Activated naive CD4-positive, alpha-beta T cell treated with anti-CD3 and anti-CD28 coated beads, Interleukin-2, amount 50 U/mL, for 24 hours (primary cell): ENCODE data around the gene GALNT15.

Source experiments
- H3K27ac Mint-ChIP-seq: one replicate; pipeline ENCODE4 v1.8.0; 2021; ENCODE audit warnings: mild to moderate bottlenecking, mixed read lengths
- H3K27me3 Mint-ChIP-seq: one replicate; pipeline ENCODE4 v1.8.0; 2021; ENCODE audit warnings: mixed read lengths
- H3K36me3 Mint-ChIP-seq: one replicate; pipeline ENCODE4 v1.8.0; 2021; ENCODE audit warnings: mixed read lengths
- H3K4me1 Mint-ChIP-seq: one replicate; pipeline ENCODE4 v1.8.0; 2021; ENCODE audit warnings: mixed read lengths
- H3K4me3 Mint-ChIP-seq: one replicate; pipeline ENCODE4 v1.8.0; 2021; ENCODE audit warnings: mild to moderate bottlenecking, mixed read lengths
- H3K9me3 Mint-ChIP-seq: one replicate; pipeline ENCODE4 v1.8.0; 2021; ENCODE audit warnings: mixed read lengths

GALNT15 gene

GRCh38 chr3:16190704-16191103 lies 16.2 kb downstream of the GALNT15 start:
- no peaks in the 10 kb centered on the region for H3K27me3 Mint-ChIP-seq
- no peaks in the 10 kb centered on the region for H3K36me3 Mint-ChIP-seq
- no peak overlapping the region for H3K4me3 Mint-ChIP-seq
- no peaks in the 10 kb centered on the region for H3K4me1 Mint-ChIP-seq
- no peaks in the 10 kb centered on the region for H3K9me3 Mint-ChIP-seq
- H3K27ac Mint-ChIP-seq, result no peak overlapping the region

GRCh38 chr3:16191591-16191990 lies 17.1 kb downstream of the GALNT15 start:
- Mint-ChIP-seq H3K9me3 (no peaks in the 10 kb centered on the region), H3K27ac (no peak overlapping the region), H3K4me1 (no peaks in the 10 kb centered on the region), H3K27me3 (no peaks in the 10 kb centered on the region), H3K36me3 (no peaks in the 10 kb centered on the region), H3K4me3 (no peak overlapping the region)

DNA sequence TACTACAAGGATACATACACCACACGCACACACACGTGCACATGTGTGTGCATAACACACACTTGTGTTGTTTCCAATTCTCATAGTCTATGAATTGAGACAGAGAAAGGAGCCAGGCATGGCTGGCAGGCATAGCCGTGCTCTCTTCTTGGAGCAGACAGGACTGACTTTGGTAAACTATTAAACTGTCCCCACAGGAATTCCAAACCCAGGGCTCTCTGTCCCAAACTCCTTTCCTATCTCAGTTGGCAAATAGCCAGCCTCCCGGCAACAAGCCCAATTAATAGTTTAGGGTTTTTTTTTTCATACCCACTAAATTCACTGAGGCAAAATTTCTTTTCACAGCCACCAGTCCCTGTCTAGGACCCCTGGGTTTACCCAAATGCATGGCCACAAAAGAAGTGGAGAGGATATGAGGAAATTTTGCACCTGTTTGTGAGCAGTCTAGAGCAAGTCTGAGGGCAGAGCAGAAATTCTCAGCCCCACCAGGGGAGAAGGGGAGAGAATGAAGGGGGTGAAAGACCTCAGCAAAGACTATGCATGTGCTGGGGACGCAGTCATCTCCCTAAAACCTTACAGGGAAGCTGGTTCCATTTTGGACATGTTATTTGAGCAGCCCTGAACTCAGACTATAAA lies 17.8 kb downstream of the GALNT15 start:
- Mint-ChIP-seq H3K36me3 (no peaks in the 10 kb centered on the region), H3K27ac (no peak overlapping the region), H3K4me3 (no peak overlapping the region), H3K9me3 (no peaks in the 10 kb centered on the region), H3K4me1 (no peaks in the 10 kb centered on the region), H3K27me3 (no peaks in the 10 kb centered on the region)

- H3K27ac Mint-ChIP-seq, result no peak overlapping the region
- no peaks in the 10 kb centered on the region for H3K4me1 Mint-ChIP-seq
- H3K36me3 Mint-ChIP-seq, result no peaks in the 10 kb centered on the region
- no peaks in the 10 kb centered on the region for H3K9me3 Mint-ChIP-seq
- H3K27me3 Mint-ChIP-seq, result peaks cover 4% of the 10 kb centered on the region
- H3K4me3 Mint-ChIP-seq, result no peak overlapping the region
Measured at GRCh38 chr3:16198427-16198826, 23.9 kb downstream of the GALNT15 start.

DNA sequence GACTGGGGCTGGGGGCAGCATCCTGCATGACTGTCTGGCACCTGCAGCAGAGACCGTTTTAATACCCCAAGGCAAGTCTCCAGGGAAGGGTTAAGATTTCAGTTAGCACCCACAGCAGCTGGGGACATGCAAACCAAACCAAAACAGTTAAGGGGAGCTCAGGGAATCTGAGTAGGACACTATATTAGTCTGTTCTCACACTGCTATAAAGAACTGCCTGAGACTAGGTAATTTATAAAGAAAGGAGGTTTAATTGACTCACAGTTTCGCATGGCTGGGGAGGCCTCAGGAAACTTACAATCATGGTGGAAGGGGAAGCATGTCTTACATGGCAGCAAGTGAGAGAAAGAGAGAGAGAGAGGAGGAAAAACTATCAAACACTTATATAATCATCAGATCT lies 25.3 kb downstream of the GALNT15 start:
- no peak overlapping the region for H3K4me3 Mint-ChIP-seq

DNA sequence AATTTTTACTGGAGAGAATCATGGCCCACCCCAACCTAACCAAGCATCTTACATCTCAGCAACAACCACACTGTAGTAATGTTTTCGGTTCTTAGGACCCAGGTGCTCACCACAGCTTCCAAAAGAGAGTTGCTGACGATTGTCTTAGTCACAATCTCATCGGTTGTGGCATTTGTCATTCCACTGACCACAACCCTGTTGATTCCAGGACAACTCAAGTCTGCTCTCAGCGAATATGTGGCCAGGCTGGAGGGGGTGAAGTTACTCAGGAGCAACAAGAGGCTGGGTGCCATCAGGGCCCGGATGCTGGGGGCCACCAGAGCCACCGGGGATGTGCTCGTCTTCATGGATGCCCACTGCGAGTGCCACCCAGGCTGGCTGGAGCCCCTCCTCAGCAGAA lies 25.9 kb downstream of the GALNT15 start:
- no peaks in the 10 kb centered on the region for H3K4me1 Mint-ChIP-seq
- H3K36me3 Mint-ChIP-seq, result no peaks in the 10 kb centered on the region
- H3K27me3 Mint-ChIP-seq, result peaks cover 9% of the 10 kb centered on the region
- no peak overlapping the region for H3K4me3 Mint-ChIP-seq
- H3K27ac Mint-ChIP-seq, result no peak overlapping the region
- H3K9me3 Mint-ChIP-seq, result no peaks in the 10 kb centered on the region

More for the DNA sequence above, 25.3 kb downstream of the GALNT15 start:
- H3K9me3 Mint-ChIP-seq, result no peaks in the 10 kb centered on the region
- H3K27ac Mint-ChIP-seq, result no peak overlapping the region
- H3K4me1 Mint-ChIP-seq, result no peaks in the 10 kb centered on the region
- H3K27me3 Mint-ChIP-seq, result peaks cover 7% of the 10 kb centered on the region
- no peaks in the 10 kb centered on the region for H3K36me3 Mint-ChIP-seq

GRCh38 chr3:16203031-16203430 lies 28.6 kb downstream of the GALNT15 start:
- no peaks in the 10 kb centered on the region for H3K9me3 Mint-ChIP-seq
- peaks cover 9% of the 10 kb centered on the region for H3K27me3 Mint-ChIP-seq
- H3K27ac Mint-ChIP-seq, result no peak overlapping the region
- H3K36me3 Mint-ChIP-seq, result no peaks in the 10 kb centered on the region
- H3K4me1 Mint-ChIP-seq, result no peaks in the 10 kb centered on the region
- no peak overlapping the region for H3K4me3 Mint-ChIP-seq

DNA sequence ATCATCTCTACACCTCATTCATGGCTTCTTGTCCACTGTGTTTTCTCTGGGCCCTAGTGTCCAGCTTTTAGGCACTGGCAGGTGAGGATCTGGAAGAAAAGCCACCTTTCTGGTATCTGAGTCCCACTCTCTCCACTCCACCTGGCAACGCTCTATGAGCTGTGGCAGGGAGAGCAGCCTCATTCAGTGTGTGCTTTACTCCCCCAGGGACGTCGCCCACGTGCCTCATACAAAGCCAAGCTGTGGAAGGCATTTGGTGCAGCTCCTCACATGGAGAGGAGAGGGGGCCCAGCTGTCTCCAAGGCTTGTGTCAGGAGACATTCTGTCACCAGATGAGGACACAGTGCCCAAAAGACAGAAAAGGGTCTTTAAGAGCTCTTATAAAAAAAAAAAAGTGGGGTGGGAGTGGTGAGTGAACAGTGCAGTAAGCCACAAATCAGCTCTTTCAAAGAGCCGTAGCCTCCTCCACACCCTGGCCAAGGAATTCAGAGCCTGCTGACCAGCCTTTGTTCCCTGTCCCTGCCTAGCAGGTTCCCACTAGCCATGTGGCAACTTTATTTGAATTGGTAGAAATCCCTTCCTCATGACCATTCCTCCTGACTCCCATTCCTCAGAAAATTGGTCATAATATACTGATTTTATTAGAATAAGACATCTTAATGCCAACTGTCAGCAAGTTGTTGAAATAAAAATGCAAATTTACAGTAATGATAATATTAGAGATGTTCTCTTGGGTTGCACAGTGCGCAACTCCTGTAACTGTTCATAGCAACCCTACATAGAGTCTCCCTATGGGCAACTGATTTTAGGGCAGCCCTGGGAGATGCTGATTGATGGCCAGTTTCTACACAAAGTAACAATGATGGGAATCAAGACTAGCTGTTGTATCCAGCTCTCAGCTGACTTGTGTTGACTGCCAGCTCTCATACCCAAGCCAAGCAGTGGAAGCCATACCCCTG lies 29.5 kb downstream of the GALNT15 start:
- Mint-ChIP-seq H3K36me3 (no peaks in the 10 kb centered on the region), H3K27ac (no peak overlapping the region), H3K9me3 (no peaks in the 10 kb centered on the region), H3K4me1 (no peaks in the 10 kb centered on the region), H3K4me3 (no peak overlapping the region), H3K27me3 (peaks cover 9% of the 10 kb centered on the region)

DNA sequence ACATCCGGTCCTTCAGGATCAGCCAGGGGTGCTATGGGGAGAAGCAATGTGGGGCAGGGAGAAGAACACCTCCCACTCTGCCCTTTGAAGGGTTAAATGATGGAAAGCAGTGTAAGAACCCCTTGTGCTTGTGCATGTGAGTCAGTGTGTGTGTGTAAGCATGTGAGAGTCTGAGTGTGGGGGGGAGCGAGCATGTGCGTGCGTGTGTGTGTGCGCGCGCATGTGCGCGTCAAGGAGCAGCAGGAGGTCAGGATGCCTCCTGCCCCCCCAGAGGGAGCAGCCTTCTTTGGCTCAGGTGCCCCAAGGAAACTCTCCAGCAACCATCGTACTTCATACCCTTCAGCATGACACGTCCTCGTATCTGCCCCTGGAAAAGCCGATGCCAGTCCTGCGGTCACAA lies 30.3 kb downstream of the GALNT15 start:
- Mint-ChIP-seq H3K27me3 (peaks cover 9% of the 10 kb centered on the region), H3K27ac (no peak overlapping the region), H3K9me3 (no peaks in the 10 kb centered on the region), H3K4me1 (no peaks in the 10 kb centered on the region), H3K36me3 (no peaks in the 10 kb centered on the region), H3K4me3 (no peak overlapping the region)

GRCh38 chr3:16205156-16205870 lies 30.8 kb downstream of the GALNT15 start:
- H3K27ac Mint-ChIP-seq, result no peak overlapping the region
- H3K4me3 Mint-ChIP-seq, result no peak overlapping the region
- H3K9me3 Mint-ChIP-seq, result no peaks in the 10 kb centered on the region
- H3K4me1 Mint-ChIP-seq, result no peaks in the 10 kb centered on the region
- H3K36me3 Mint-ChIP-seq, result no peaks in the 10 kb centered on the region
- peaks cover 9% of the 10 kb centered on the region for H3K27me3 Mint-ChIP-seq

DNA sequence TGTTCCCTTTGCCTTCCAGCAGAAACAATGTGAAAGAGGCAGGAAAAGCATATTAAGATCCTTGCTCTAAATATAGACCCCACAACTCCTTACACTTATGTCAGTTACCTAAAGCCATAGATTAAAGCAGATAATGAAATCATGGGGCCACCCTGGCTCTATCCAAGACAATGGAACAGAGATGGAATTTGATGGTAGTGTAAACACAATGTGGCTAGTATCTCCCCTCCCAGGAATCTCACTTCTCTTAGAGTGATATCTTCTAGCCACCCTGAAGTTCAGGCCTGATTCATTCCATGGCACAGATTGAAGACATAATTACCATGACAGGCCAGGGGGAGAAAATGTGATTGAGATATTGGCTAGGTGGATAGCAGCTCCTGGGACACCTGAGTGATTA lies 32.6 kb downstream of the GALNT15 start:
- Mint-ChIP-seq H3K4me3 (no peak overlapping the region), H3K27ac (no peak overlapping the region), H3K4me1 (no peaks in the 10 kb centered on the region), H3K27me3 (peaks cover 5% of the 10 kb centered on the region), H3K9me3 (no peaks in the 10 kb centered on the region), H3K36me3 (no peaks in the 10 kb centered on the region)

- Mint-ChIP-seq H3K9me3 (no peaks in the 10 kb centered on the region), H3K27ac (no peak overlapping the region), H3K4me3 (no peak overlapping the region), H3K27me3 (no peaks in the 10 kb centered on the region), H3K4me1 (no peaks in the 10 kb centered on the region), H3K36me3 (no peaks in the 10 kb centered on the region)
Measured at GRCh38 chr3:16211176-16211904, 36.9 kb downstream of the GALNT15 start.

- H3K36me3 Mint-ChIP-seq, result no peaks in the 10 kb centered on the region
- H3K4me1 Mint-ChIP-seq, result no peaks in the 10 kb centered on the region
- no peak overlapping the region for H3K4me3 Mint-ChIP-seq
- no peaks in the 10 kb centered on the region for H3K27me3 Mint-ChIP-seq
- no peaks in the 10 kb centered on the region for H3K9me3 Mint-ChIP-seq
- no peak overlapping the region for H3K27ac Mint-ChIP-seq
Measured at GRCh38 chr3:16214366-16214765, 39.9 kb downstream of the GALNT15 start.

- Mint-ChIP-seq H3K9me3 (no peaks in the 10 kb centered on the region), H3K36me3 (no peaks in the 10 kb centered on the region), H3K4me3 (no peak overlapping the region), H3K4me1 (no peaks in the 10 kb centered on the region), H3K27ac (no peak overlapping the region), H3K27me3 (no peaks in the 10 kb centered on the region)
Measured at GRCh38 chr3:16216373-16216935, 42.0 kb downstream of the GALNT15 start.

GRCh38 chr3:16219777-16220176 lies 45.3 kb downstream of the GALNT15 start:
- Mint-ChIP-seq H3K27ac (no peak overlapping the region), H3K27me3 (no peaks in the 10 kb centered on the region), H3K4me3 (no peak overlapping the region), H3K9me3 (no peaks in the 10 kb centered on the region), H3K4me1 (no peaks in the 10 kb centered on the region), H3K36me3 (no peaks in the 10 kb centered on the region)
